HG03045 (cell line): ENCODE data around the gene FOLR1.

ENCODE experiments used
- ATAC-seq: cut with Tn5 transposase; IDR thresholded peaks from one replicate; pipeline ENCODE4 v1.9.1; 2021; ENCODE audit warnings: mild to moderate bottlenecking, moderate library complexity; ENCODE audit not compliant: unreplicated experiment

Gene FOLR1

DNA sequence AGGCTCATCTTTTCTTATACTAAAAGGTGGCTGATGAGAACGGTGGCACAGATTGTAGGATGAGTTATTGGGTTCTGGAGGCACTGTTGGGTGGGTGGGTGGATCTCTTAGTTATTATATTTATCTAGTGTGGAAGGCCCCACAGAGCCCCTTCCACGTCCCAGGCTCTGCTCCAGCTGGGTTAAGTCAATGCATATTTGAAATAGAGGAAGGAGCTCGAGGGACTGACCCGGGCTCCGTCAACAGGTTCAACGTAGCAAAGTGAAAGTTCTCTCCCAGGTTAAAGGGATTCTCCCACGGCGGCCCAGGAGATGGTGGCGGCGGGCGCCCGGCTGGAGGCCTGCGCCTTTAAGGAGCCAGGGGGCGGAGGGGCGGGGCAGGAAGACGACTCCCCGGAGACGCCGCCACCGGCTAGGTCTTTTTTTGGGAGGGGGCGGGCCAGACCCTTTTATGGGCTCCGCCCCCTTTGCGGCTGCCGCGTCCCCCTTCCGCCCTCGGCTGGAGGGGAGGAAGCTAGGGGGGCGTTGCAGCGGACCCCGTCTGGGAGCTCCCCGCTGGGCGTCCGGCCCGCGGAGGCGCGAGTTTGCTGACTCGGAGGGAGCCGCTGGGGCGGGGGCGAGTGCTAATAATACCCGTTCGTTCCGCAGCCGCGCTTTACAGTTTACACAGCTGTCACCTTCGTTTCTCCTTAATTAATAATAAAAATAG, 31.1 kb downstream of the FOLR1 start:
- peak; percentile 67 for ATAC-seq

GRCh38 chr11:72223615-72224563, 31.9 kb downstream of the FOLR1 start:
- peak; percentile 61 for ATAC-seq

- ATAC-seq, result no peak
These were observed 32.8 kb downstream of the FOLR1 start, which contains the start of gene INPPL1 for GRCh38 chr11:72224564-72225410. INPPL1 (plus strand) TSS chr11:72224767; CDS start chr11:72224985, 218 bp downstream.

DNA sequence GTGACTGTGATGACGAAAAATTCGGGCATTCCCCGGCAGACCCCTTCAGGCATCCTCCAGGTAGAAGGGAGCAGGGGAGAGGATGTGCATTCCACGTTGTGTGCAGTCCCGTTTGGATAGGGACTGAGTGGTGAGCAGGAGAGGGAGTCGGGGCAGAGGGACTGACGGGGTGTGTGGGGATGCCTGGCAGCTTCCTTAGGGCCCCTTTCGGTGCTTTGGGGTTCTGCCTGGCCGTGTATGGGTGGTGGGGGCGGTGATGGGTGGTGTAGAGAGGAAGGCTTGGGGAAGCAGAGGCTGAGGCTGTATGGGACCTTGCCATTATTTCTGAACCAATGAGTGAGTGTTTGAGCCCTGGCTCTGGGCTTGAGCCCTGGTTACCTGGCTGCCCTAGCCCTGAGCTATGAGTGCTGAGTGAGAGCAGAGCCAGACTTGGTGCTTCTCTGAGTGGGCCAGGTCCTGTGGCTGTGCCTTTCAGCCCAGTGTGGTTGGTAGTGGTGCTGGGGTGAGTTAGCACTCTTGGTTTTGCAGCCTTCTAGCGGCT, 33.5 kb downstream of the FOLR1 start:
- ATAC-seq, result no peak

GRCh38 chr11:72226701-72227100, 34.8 kb downstream of the FOLR1 start:
- no peak for ATAC-seq

DNA sequence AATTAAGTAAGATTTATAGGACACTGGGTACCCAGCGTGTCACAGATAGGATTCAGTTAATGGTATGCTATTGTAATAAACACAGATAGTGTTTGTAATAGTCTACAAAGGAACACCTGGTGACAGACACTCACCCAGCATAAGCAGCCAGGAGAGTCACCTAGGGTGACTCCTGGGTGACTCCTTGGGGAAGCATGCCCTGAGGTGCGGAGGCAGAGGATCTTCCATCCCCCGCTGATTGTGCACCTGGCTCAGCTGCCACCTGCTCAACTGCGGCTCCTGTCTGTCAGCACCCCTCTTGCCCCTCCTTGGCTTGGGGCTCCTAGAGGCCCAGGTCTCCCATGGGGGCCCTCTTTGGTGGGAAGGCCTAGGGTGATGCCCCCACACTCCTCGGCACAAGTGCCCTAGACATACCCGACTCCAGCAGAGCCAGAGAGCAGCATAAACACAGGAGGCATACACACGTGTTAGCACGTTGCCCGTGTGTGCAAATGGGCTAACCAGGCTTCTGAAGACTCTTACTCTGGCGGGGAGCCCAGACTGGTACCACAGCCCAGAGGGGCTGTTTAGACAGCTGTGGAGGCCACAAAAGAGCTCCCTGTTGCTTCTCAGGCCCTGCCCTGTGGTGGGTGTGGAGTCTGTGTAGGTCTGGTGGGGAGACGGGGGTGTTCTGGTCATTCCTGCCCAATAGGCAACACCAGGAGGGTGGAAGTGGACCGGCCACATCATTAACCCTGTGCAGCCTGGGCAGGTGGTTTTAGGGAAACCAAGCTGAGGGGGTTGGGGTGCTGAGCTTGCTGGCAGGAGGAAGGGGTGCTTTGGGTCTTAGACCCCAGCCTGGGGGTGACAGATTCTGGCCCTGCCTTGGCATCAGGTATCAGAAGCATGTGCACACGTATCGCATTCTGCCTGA, 35.6 kb downstream of the FOLR1 start:
- ATAC-seq, result no peak

DNA sequence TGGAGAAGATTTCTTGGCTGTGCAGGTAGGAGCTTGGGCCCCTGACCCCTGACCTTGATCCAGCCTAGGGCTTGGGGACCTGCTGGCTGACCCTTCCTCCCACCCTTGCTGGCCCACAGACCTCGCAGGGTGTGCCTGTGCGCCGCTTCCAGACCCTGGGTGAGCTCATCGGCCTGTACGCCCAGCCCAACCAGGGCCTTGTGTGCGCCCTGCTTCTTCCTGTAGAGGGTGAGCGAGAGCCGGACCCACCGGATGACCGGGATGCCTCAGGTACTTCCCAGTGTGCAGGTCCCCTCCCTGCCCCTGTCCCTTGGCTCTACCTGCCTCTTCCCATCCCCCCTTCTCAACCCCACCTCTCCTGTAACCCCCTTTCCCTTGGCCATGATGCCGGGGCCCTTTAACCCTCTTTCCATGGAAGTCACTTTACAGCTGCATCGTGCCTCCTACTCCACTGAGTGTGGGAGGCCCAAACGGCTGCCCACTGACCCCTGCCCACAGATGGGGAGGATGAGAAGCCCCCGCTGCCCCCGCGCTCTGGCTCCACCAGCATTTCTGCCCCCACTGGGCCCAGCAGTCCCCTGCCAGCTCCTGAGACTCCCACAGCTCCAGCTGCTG, 36.4 kb downstream of the FOLR1 start:
- no peak for ATAC-seq

DNA sequence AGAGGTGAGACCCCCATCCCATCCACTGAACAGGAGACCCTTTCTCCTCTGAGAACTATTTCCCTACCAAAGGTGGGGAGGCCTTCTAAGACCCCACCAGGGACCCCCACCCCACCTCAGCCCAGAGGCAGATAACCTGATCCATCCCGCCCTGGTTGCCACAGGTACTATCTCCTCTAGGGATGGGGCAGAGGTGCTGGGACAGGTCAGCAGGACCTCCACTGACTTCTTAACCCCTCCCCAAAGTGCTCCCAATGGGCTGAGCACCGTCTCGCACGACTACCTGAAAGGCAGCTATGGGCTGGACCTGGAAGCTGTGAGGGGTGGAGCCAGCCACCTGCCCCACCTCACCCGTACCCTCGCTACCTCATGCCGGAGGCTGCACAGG, 36.9 kb downstream of the FOLR1 start:
- ATAC-seq, result no peak

DNA sequence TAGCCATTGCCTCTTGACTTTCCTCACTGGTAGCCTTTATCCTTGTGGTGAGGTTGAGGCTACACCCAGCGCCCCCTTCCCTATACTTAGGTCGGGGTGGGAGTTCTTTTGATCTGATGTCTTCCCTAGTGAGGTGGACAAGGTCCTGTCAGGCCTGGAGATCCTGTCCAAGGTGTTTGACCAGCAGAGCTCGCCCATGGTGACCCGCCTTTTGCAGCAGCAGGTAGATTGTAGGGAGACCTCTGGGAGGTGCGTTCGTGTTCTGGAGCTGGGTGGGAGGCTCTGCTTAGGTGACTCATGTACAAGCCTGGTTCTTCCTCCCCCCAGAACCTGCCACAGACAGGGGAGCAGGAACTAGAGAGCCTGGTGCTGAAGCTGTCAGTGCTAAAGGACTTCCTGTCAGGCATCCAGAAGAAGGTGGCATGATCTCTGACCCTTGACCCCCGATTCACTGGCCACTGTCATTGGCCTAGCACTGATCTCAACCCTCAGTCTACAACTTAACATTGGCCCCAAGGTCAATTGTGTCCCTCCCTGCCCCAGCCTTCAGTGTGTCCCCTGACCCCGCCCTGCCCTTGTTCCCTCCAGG, 37.5 kb downstream of the FOLR1 start:
- ATAC-seq, result no peak

GRCh38 chr11:72229925-72230763, 38.2 kb downstream of the FOLR1 start:
- ATAC-seq, result no peak

DNA sequence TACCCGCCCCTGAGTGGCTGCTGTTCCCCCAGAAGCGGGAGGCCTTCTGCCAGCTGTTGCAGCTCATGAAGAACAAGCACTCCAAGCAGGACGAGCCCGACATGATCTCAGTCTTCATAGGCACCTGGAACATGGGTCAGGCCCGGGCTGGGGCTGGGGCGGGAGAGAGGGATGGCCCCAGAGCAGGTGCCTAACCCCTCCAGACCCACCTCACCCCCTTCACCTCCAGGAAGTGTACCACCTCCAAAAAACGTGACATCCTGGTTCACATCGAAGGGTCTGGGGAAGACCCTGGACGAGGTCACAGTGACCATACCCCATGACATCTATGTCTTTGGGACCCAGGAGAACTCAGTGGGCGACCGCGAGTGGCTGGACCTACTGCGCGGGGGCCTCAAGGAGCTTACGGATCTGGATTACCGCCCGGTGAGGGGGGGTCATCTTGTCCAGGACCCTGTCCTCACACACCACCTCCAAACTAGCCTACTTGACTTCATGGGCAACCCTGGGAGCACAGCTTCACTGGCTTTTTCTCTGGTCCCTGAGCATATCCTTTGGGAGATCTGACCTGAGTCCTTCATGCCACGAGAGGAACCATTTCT, 38.9 kb downstream of the FOLR1 start:
- no peak for ATAC-seq

- ATAC-seq, result no peak
These were observed 39.7 kb downstream of the FOLR1 start for GRCh38 chr11:72231396-72232259.

DNA sequence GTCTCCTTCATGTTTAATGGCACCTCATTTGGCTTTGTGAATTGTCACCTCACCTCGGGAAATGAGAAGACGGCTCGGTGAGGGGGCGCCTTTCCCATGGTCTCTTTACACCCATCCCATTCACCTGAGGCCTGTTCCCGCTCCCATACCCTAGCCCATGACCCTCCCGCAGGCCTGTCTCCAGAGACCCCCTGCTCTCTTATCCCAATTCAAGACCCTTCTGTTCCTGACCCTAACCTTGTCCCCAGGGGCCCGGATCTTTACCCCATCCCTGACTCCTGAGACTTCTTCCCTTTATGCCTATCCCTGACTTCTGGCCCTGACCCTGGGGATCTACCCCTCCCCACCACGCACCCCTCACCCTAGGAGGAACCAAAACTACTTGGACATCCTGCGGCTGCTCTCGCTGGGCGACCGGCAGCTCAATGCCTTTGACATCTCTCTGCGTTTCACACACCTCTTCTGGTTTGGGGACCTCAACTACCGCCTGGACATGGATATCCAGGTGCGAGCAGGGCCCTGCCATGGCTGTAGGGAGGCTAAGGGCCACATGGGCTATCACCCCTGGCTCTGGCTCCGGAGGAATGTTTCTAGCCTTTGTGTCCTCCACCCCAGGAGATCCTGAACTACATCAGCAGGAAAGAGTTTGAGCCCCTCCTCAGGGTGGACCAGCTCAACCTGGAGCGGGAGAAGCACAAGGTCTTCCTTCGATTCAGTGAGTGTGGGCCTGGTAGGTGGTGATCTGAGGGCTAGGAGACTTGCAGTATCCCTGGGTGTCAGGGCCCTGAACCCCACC, 40.5 kb downstream of the FOLR1 start:
- ATAC-seq, result no peak

- no peak for ATAC-seq
These were observed 41.3 kb downstream of the FOLR1 start for GRCh38 chr11:72233056-72233772.

DNA sequence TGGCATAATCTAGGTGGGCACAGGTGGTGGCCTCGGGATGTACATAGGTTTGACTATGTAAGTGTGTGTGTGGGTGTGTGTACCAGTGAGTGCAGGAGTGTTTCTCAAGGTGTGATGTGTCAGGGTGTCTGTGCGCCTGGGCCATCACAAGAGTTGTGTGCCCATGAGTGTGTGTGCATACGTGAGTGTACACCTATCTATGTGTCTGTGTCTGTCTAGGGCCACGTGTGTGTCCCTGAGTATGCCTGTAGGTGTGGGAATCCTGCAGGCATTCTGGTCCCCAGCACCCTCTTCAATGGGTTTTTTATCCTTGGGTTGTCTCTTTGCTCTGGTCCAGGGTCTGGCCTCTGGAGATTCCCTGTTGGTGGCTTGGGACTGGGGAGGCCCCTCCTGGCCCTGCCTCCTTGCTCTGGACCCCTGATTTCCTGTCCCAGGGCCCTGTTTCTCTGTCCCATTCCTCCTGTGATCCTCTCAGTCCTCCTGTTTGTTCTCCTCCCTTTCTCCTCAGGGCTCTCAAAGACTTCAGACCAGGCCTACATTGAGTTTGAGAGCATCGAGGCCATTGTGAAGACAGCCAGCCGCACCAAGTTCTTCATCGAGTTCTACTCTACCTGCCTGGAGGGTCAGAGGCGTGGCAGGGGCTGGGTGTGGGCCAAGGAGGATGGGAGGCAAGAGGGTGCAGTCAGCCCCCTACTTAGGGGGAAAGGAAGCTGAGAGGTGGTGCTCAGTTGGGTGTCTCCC, 42.0 kb downstream of the FOLR1 start:
- no peak for ATAC-seq
